ENCODE results near the gene GPR37. TPM values are rescaled to one million over a fixed set of nuclear protein-coding genes. Genes with fewer than 3 reads are reported as not detected.

GPR37 gene, protein sequence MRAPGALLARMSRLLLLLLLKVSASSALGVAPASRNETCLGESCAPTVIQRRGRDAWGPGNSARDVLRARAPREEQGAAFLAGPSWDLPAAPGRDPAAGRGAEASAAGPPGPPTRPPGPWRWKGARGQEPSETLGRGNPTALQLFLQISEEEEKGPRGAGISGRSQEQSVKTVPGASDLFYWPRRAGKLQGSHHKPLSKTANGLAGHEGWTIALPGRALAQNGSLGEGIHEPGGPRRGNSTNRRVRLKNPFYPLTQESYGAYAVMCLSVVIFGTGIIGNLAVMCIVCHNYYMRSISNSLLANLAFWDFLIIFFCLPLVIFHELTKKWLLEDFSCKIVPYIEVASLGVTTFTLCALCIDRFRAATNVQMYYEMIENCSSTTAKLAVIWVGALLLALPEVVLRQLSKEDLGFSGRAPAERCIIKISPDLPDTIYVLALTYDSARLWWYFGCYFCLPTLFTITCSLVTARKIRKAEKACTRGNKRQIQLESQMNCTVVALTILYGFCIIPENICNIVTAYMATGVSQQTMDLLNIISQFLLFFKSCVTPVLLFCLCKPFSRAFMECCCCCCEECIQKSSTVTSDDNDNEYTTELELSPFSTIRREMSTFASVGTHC
- total RNA-seq = not detected

DNA sequence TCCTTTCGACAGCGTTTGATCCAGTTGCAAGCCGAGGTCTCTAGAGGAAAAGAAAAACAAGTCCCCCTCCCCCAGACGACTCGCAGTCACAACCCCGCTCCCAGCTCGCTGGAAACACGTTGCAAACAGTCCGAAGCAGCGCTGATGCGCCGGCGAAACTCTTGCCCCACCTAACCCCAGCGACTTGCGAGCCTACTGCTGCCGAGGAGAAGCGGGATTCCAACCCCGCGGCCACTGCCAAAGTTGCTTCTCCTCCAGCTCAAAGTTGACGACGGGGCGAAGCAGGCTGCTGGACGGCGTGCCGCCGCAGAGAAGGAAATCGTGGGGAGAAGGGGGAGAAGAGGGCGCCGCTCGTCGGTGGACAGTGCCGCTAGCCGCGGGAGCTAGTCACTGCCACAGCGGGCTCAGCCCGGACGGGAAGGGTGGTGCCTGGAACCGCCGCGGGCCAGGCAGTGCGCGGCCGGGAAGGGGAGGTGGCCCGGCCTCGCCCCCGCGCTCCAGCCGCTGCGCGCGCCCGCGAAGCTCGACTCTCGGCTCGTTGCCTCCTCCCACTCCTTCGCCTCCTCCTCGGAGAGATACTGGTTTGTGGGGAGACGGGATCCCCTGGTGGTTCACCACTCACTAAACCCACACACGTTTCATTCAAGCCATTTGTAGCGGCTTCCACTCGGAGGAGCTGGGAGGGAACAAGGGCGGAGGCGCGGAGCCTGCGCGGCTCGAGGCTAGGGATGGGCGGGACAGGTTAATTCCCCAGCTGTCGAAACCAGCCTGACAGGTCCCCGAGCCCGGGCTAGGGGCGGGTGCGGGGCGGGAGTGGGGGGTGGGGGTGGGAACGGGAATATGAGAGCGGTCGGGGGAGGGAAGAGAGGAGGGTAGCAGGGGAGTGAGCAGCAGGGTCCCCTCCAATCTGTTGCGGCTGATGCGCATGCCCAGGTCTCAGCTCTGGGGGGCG lies at the start of gene GPR37:
Gene GPR37 (minus strand): TSS at position 392 of the 952 bp plus-strand sequence. CDS start 816 bp downstream, outside the sequence.
- H3K9me3 Mint-ChIP-seq = no peaks in the 10 kb centered on the region
- CTCF ChIA-PET = interaction anchor here (1.4 to 1.5 kb wide), 2 partner anchors 11 to 19 kb away, joined by 4 read pairs; no protein-coding TSS in a partner anchor
- H3K4me3 Mint-ChIP-seq = peak within 1 kb of the TSS; percentile 71
- H3K27me3 Mint-ChIP-seq = peaks cover 45% of the 10 kb centered on the region
- H3K36me3 Mint-ChIP-seq (ENCODE audit: low read depth) = no peaks in the 10 kb centered on the region
- DNase-seq = peak; percentile 38
- peaks cover 13% of the 10 kb centered on the region for H3K4me1 Mint-ChIP-seq
- POLR2A ChIA-PET = no interaction called here
- no peak within 1 kb of the TSS for H3K27ac Mint-ChIP-seq

DNA sequence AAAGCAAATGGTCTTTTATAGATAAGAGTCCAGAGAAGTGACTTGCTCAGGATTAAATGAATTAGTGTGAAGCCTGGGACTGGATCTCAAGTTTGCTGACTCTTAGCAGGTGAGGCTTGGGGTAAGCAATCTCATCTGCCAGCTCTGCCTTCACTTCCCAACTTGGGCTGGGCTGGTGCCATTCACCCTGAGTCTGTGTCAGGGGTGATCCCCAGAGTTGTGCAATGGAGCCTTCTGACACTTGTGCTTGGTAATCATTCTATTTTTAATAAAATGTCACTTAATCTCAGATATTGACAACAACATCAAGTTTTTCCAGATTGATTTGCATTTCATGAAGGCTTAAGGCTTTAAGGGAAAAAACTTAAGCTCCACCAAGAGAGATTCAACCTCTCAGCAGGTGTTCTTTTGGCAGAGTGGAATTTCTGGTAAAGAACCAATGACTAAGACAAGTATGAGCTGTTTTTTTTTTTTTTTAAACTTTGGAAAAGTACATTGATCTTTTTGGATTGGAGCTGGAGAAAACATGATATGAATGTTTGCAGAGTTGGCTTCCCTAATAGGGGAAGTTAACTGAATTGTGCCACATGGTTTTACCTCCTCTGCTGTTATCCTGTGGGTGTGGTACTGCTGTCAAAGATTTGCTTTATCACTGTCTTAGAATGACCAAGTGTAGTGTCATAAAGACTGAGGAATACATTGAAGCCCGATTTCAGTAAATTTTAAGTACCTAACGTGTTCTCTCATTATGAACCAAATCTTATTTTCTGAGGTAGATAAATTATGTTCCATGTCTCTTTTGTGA lies 48.6 kb upstream of the GPR37 start:
- DNase-seq = no peak
- H3K27ac Mint-ChIP-seq = no peak overlapping the region
- H3K4me1 Mint-ChIP-seq = no peaks in the 10 kb centered on the region
- H3K4me3 Mint-ChIP-seq = no peak overlapping the region
- ChIA-PET CTCF (interaction anchor here (1.3 kb wide), 1 partner anchor 29 kb away, joined by 4 read pairs; no protein-coding TSS in a partner anchor), POLR2A (no interaction called here)
- H3K27me3 Mint-ChIP-seq = peaks cover 4% of the 10 kb centered on the region
- H3K36me3 Mint-ChIP-seq (ENCODE audit: low read depth) = no peaks in the 10 kb centered on the region
- no peaks in the 10 kb centered on the region for H3K9me3 Mint-ChIP-seq

DNA sequence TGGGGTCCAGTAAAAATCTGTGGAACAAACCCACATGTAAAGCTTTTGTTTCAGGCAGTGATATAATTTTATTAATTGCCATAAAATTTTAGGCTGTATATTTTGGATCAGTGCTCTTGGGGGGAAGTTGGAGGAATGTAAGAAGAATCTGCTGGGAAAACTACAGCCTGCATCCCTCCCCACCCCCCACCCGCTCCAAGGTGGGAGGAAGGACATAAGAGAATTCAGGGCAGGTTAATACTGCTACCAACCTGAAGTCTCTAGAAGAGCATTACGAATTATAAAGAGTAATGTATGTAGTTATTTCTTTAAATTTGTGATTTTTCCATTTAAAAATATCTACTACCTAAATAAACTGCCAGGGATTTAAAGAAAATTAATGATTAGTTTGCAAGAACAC lies 47.2 kb upstream of the GPR37 start:
- ChIA-PET CTCF (no interaction called here), POLR2A (no interaction called here)
- H3K36me3 Mint-ChIP-seq (ENCODE audit: low read depth) = no peaks in the 10 kb centered on the region
- no peak for DNase-seq
- no peak overlapping the region for H3K27ac Mint-ChIP-seq
- H3K27me3 Mint-ChIP-seq = peaks cover 4% of the 10 kb centered on the region
- H3K4me1 Mint-ChIP-seq = no peaks in the 10 kb centered on the region
- no peaks in the 10 kb centered on the region for H3K9me3 Mint-ChIP-seq
- H3K4me3 Mint-ChIP-seq = no peak overlapping the region

DNA sequence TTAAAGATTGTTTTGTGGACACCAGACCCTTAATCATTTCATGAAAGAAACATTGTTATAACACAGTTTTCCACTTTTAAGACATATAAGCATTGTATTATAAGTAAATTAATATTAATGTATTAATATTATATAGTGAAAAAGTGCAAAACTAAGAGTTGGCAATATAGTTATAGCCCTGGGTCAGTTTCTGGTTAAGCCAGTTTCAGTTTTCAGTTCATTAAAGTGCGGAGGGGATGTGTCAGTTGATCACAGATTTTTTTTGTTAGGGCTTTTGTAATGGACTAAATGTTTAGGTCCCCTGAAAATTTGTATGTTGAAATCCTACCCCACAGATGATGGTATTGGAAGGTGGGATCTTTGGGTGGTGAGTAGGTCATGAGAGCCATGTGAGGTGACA lies 45.7 kb upstream of the GPR37 start:
- no peaks in the 10 kb centered on the region for H3K9me3 Mint-ChIP-seq
- DNase-seq = no peak
- H3K4me1 Mint-ChIP-seq = no peaks in the 10 kb centered on the region
- H3K4me3 Mint-ChIP-seq = no peak overlapping the region
- H3K27ac Mint-ChIP-seq = no peak overlapping the region
- peaks cover 4% of the 10 kb centered on the region for H3K27me3 Mint-ChIP-seq
- POLR2A ChIA-PET = no interaction called here
- CTCF ChIA-PET = no interaction called here
- no peaks in the 10 kb centered on the region for H3K36me3 Mint-ChIP-seq (ENCODE audit: low read depth)

DNA sequence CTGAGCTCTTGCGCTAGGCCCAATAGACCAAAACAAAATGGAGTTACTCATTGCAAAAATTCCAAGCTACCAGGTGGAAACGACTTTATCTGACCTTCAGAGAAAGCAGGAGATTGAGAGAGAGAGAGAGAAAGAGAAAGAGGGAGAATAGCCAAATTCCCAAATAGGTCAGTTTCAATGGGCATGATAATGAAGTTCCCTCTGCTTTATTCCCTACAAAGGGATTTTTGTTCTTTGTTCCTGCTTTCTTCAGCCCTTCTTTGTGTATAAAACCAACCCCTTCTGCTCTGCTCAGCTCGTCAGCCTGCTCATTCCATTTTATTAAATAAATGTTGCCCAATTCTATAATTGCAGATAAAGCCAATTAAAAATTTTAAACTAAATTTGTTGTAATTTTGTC lies 45.0 kb upstream of the GPR37 start:
- H3K4me3 Mint-ChIP-seq = no peak overlapping the region
- ChIA-PET POLR2A (no interaction called here), CTCF (no interaction called here)
- H3K9me3 Mint-ChIP-seq = no peaks in the 10 kb centered on the region
- H3K36me3 Mint-ChIP-seq (ENCODE audit: low read depth) = no peaks in the 10 kb centered on the region
- H3K27ac Mint-ChIP-seq = no peak overlapping the region
- DNase-seq = no peak
- H3K27me3 Mint-ChIP-seq = peaks cover 4% of the 10 kb centered on the region
- H3K4me1 Mint-ChIP-seq = no peaks in the 10 kb centered on the region

DNA sequence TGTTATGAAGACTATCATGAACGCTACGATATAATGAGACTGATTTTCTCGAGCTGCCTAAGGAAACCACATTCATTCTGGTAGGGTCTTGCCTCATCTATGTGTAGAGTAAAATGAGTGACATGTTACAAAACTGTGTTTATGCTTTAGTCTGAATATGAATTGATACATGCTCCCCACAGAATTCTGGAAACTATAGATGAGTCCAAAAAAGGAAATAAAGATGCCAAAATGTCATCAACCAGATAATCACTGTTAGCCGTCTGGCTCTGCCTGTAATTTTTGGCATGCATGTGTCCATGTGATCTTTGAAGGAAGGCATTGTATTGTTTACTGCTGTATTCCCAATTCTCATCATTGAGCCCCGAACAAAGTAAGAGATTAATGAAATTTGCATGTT lies 42.6 kb upstream of the GPR37 start:
- POLR2A ChIA-PET = no interaction called here
- CTCF ChIA-PET = no interaction called here
- DNase-seq = no peak
- H3K4me3 Mint-ChIP-seq = no peak overlapping the region
- no peak overlapping the region for H3K27ac Mint-ChIP-seq
- H3K4me1 Mint-ChIP-seq = no peaks in the 10 kb centered on the region
- H3K27me3 Mint-ChIP-seq = peaks cover 2% of the 10 kb centered on the region
- H3K36me3 Mint-ChIP-seq (ENCODE audit: low read depth) = no peaks in the 10 kb centered on the region
- no peaks in the 10 kb centered on the region for H3K9me3 Mint-ChIP-seq

DNA sequence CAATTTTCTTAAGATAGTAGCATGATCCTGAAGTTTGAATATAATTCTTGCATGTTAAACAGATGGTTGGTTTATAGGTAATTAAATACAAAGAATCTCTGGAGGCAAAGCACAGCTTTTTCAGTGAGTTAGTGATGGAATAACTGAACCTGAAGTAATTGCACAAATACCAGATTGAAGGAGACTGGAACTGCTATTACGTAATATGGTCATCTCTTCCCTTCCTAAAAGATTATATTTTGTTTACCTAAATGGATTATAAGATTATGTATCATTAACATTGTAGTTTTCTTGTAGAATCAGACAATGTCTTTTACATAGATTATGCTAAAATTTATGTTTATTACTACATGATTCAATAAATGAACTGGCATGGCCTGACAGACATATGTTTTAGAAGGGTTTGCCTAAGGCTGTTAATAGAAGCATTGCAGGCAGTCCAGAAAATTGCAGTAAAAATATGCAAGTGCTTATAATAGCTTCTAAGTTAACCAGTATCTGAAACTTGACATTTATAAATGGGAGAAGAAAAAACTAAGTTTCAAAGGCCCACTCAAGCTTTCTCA lies 35.8 kb upstream of the GPR37 start:
- no peak for DNase-seq
- Mint-ChIP-seq H3K36me3 (ENCODE audit: low read depth) (no peaks in the 10 kb centered on the region), H3K27ac (no peak overlapping the region), H3K27me3 (peaks cover 4% of the 10 kb centered on the region), H3K4me3 (no peak overlapping the region), H3K9me3 (no peaks in the 10 kb centered on the region), H3K4me1 (no peaks in the 10 kb centered on the region)
- ChIA-PET CTCF (no interaction called here), POLR2A (no interaction called here)

DNA sequence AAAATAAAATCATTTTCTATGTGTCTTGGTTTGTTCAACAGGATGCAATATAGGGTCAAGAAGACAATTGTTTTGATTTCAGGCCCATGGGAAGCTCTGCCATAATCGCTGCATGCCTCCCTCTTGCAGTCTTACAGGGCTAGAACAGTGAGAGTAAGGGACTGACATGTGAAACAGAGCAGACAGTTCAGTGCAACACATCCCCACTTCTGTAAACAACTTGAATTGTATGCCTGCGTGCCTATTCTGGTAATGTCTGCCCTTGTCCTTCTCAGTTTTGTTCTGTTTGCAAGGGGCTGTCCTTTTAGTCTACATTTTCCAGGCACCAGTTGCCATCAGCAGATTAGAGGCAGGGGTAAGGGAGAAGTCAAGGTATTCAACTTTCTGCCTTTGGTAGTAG lies 34.8 kb upstream of the GPR37 start:
- H3K36me3 Mint-ChIP-seq (ENCODE audit: low read depth) = no peaks in the 10 kb centered on the region
- H3K4me1 Mint-ChIP-seq = no peaks in the 10 kb centered on the region
- H3K27ac Mint-ChIP-seq = no peak overlapping the region
- no peak for DNase-seq
- H3K4me3 Mint-ChIP-seq = no peak overlapping the region
- CTCF ChIA-PET = no interaction called here
- peaks cover 4% of the 10 kb centered on the region for H3K27me3 Mint-ChIP-seq
- H3K9me3 Mint-ChIP-seq = no peaks in the 10 kb centered on the region
- POLR2A ChIA-PET = no interaction called here

DNA sequence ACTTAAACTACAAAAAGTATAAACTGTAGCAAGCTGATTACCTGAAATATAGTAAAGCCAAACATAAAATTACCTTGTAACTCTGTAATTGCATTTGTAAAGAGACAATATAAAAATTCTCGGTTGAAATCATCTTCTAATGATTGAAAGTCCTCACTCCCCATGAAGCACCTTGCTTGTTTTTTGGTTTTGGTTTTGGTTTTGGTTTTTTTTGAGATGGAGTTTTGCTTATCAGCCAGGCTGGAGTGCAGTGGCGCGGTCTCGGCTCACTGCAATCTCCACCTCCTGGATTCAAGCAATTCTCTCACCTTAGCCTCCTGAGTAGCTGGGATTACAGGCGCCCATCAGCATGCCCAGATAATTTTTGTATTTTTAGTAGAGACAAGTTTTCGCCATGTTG lies 33.9 kb upstream of the GPR37 start:
- H3K36me3 Mint-ChIP-seq (ENCODE audit: low read depth) = no peaks in the 10 kb centered on the region
- no peak overlapping the region for H3K4me3 Mint-ChIP-seq
- H3K27ac Mint-ChIP-seq = no peak overlapping the region
- POLR2A ChIA-PET = no interaction called here
- CTCF ChIA-PET = no interaction called here
- peaks cover 2% of the 10 kb centered on the region for H3K27me3 Mint-ChIP-seq
- H3K4me1 Mint-ChIP-seq = no peaks in the 10 kb centered on the region
- DNase-seq = no peak
- no peaks in the 10 kb centered on the region for H3K9me3 Mint-ChIP-seq

DNA sequence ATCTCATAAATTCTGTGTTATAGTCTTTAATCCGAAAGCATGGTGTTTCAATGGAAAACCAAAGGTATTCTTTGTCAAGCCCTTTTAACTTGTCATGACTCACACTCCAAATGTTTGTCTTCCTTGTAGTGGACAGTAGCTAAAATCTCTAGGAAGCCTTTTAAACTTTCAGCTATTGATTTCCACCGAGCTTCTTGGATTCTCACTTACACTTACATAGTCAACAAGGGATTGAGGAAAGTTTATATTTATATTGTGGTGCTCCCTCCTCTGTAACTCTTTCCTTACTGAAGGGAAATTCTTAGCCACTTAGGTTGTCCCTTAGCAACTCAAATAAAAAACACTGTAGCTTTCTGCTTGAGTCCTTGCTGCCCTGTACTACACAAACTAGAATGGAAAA lies 31.2 kb upstream of the GPR37 start:
- no peaks in the 10 kb centered on the region for H3K9me3 Mint-ChIP-seq
- ChIA-PET CTCF (no interaction called here), POLR2A (no interaction called here)

DNA sequence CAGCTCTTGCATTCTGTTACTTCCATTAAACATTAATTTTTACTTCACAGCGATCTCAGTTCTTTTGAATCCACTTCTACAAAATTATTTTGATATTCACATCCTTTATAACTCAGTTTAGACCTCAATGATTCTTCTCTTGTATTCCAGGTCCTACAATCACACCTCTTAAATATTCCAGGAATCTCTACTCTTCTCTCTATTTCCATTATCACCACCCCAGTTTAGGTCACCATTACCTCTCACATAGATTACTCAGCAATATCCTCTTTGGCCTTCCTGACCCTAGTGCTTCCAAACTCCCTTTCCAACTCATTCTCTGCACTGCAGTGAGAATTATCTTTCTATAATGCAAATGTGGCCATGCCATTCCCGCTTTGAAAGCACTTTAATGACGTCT lies 27.1 kb upstream of the GPR37 start:
- CTCF ChIA-PET = no interaction called here
- Mint-ChIP-seq H3K27ac (no peak overlapping the region), H3K4me3 (no peak overlapping the region), H3K27me3 (peaks cover 15% of the 10 kb centered on the region), H3K4me1 (no peaks in the 10 kb centered on the region), H3K9me3 (no peaks in the 10 kb centered on the region), H3K36me3 (ENCODE audit: low read depth) (no peaks in the 10 kb centered on the region)
- POLR2A ChIA-PET = no interaction called here
- DNase-seq = no peak

More for the DNA sequence above, 31.2 kb upstream of the GPR37 start:
- no peaks in the 10 kb centered on the region for H3K4me1 Mint-ChIP-seq
- DNase-seq = no peak
- peaks cover 4% of the 10 kb centered on the region for H3K27me3 Mint-ChIP-seq
- no peak overlapping the region for H3K27ac Mint-ChIP-seq
- H3K4me3 Mint-ChIP-seq = no peak overlapping the region
- H3K36me3 Mint-ChIP-seq (ENCODE audit: low read depth) = no peaks in the 10 kb centered on the region

DNA sequence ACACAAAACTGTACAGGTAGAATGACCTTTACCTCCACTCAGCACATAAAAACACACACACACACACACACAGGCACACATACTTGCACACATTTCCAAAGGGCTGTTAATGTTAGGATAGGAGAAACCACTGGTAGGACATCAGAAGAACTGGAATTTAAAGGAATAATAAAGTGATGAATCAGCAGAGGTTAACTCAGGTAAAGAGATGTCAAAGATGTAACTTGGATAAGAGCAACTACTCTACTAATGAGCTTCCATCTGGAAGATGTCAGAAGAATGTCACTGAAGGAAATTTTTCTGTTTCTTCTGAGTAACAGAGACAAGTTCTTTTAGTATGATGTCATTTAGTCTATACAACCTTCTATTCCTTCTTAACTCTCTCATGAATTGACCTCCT lies 26.4 kb upstream of the GPR37 start:
- DNase-seq = no peak
- Mint-ChIP-seq H3K4me3 (no peak overlapping the region), H3K36me3 (ENCODE audit: low read depth) (no peaks in the 10 kb centered on the region), H3K9me3 (no peaks in the 10 kb centered on the region), H3K27me3 (peaks cover 15% of the 10 kb centered on the region), H3K4me1 (no peaks in the 10 kb centered on the region), H3K27ac (no peak overlapping the region)
- POLR2A ChIA-PET = no interaction called here
- CTCF ChIA-PET = no interaction called here

Measured in activated CD4-positive, alpha-beta memory T cell treated with anti-CD3 and anti-CD28 coated beads, Interleukin-2, amount 10 ng/mL, durations not matched to agents 7 days and 5 days (primary cell).